Erythroblast (primary cell): ENCODE measurements around the gene DHX40.

Experiments
- GATA1 ChIP-seq: IDR thresholded peaks from 2 replicates; pipeline ENCODE4 v1.6.1; 2011; ENCODE audit warnings: low read depth, mild to moderate bottlenecking, control low read depth, low read length, moderate library complexity
- POLR2A ChIP-seq: IDR thresholded peaks from 2 replicates; pipeline ENCODE4 v1.6.1; 2011; ENCODE audit warnings: mild to moderate bottlenecking, low read length

- no peak for TF ChIP-seq POLR2A
- TF ChIP-seq GATA1, result no peak
Observed at GRCh38 chr17:59638553-59638952, 73.1 kb downstream of the DHX40 start.
